Subcutaneous adipose tissue (tissue), 4 donors: ENCODE data around the gene PRR33. TPM values are rescaled to one million over a fixed set of nuclear protein-coding genes. Genes with fewer than 3 reads are reported as not detected.

Experiments
- total RNA-seq, 4 donors: library from RNA; depleted of rRNA; stranded (reverse); fragments of >200 nt; gene quantifications; one replicate each; pipeline ENCODE4 v1.1.0, GENCODE V29; 2016
- TF ChIP-seq, protein P1 (sequence below): fragments of 450-650 bp; IDR thresholded peaks from one replicate; pipeline ENCODE4 v1.5.1; 2016; ENCODE audit warnings: low read depth, mild to moderate bottlenecking, control low read depth, antibody characterized with exemption, moderate library complexity

PRR33 gene
- total RNA-seq, 4 donors from 2014 or later: not detected

GRCh38 chr11:1847926-1848639 is 43.6 kb downstream of the PRR33 start:
- TF ChIP-seq, protein P1, sequence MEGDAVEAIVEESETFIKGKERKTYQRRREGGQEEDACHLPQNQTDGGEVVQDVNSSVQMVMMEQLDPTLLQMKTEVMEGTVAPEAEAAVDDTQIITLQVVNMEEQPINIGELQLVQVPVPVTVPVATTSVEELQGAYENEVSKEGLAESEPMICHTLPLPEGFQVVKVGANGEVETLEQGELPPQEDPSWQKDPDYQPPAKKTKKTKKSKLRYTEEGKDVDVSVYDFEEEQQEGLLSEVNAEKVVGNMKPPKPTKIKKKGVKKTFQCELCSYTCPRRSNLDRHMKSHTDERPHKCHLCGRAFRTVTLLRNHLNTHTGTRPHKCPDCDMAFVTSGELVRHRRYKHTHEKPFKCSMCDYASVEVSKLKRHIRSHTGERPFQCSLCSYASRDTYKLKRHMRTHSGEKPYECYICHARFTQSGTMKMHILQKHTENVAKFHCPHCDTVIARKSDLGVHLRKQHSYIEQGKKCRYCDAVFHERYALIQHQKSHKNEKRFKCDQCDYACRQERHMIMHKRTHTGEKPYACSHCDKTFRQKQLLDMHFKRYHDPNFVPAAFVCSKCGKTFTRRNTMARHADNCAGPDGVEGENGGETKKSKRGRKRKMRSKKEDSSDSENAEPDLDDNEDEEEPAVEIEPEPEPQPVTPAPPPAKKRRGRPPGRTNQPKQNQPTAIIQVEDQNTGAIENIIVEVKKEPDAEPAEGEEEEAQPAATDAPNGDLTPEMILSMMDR: no peak

DNA sequence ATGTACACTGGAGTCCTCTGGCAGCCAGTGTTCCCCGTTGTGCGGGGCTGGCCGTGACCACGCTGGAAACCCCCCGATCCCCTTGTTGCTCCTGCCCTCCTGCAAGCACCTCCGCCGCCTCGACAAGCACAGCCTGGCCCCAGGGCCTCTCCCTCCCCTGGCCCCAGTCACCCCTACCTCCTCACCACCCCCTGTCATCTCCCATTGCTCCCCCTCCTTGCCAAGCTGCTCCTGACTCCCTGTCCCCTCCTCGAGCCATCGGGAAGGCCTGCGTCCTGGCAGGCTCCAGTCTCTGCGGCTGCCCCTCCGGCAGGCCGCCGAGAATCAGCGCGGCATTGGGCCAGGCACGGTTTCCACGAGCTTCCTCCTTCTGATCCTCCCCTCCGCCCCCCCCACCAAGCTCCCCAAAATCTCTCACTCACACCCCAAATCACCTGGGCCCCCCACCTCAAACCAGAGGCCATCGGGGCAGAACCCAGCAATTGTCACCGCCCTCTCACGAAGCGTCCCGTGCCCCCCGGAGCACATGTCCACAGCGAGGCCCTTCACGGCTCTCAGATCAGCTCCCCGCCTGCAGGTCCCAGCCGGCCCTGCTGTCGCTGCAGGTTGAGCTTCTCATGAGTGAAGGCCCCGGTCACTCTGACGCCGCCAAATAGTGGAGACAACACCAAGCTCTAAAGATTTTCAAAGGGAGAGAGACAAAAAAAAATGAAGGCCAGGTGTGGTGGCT is 44.5 kb downstream of the PRR33 start:
- TF ChIP-seq, protein P1: no peak

- TF ChIP-seq, protein P1: no peak
These were observed 45.2 kb downstream of the PRR33 start for GRCh38 chr11:1846453-1846932.

DNA sequence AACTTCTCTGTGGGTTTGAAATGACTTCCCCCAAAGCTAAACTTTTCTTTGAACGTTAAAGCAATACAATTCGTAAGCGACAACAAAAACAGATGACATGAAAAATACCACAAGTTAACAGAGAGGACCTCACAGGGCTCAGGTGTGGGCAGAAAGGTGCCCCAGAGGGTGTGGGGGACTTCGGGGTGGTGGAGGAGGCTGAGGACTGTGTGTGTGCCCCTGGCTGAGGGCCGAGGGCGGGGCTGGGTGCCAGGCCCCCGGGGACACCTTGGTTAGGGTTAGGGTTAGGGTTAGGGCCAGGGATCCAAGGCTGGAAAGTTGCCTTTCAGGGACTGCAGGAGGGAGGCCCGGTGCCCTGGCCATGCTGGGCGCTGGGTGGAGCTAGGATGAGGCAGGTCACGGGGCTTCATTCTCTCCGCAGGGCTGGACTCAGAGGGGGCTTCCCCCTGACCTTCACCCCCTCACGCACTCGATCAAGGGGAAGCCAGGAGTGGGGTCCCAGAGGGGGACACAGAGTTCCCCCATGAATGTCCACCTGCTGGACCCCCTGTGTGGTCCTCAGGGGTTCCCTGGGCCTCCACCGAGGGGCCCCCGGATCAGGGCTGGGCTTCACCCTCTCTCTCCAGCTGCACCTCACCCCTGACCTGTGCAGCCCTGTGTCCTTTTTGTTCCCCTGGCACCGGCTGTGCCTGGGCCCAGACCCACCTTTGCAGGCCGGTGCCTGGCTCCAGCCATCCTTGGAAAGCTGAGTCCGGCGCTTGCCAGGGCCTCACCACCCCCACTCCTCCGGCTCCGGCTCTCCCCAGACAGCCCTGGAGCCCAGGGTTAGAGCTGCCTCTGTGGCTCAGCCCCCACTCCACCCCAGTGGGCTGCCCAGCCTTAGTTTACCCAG is 45.9 kb downstream of the PRR33 start:
- TF ChIP-seq, protein P1: no peak

- TF ChIP-seq, protein P1: no peak
These were observed 46.6 kb downstream of the PRR33 start for GRCh38 chr11:1845095-1845429.

DNA sequence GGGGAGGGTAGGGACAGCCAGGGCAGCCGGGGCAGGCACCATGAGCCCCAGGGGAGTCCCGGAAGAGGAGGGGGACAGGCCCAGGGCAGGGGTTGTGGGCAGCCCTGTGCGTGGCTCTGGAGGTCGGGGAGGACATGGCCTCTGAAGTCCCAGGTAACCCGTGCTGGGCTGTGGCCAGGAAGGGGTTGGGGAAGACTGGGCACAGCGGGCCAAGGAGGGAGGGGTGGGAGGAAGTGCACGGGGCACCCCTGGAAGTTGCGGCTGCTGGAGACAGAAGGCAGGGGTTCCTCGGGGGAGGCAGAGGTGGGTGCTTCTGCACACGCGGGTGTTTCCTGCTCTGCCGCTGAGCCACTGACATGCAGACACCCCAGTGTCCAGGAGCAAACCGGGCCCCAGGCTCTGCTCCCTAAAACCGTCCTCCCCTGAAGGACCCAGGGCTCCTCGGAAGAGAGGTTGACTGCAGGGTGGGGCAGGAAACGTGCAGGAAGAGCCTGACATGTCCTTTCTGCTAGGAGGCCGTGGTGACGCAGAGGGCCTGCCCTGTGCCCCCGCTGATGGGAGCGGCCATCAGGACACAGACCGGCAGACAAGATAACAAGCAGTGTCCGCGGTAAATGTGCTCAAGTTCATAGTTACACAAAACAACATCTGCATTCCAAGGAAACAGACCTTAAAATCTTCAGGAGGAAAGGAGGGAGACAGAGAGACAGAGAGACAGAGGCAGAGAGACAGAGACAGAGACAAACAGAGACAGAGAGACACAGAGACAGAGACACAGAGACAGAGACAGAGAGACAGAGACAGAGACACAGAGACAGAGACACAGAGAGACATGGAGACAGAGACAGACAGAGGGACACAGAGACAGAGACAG is 47.2 kb downstream of the PRR33 start:
- TF ChIP-seq, protein P1: no peak
